GM12872 (cell line): ENCODE results near the gene ASB3.

ENCODE experiments used
- CTCF ChIP-seq: IDR thresholded peaks from 3 replicates; pipeline ENCODE4 v1.5.1; 2011; ENCODE audit warnings: low read depth, mild to moderate bottlenecking, low read length, moderate library complexity; ENCODE audit not compliant: insufficient read depth

ASB3 gene

GRCh38 chr2:53784436-53784835 is 2.3 kb downstream of the ASB3 start:
- TF ChIP-seq CTCF: no peak

- TF ChIP-seq CTCF: no peak
Observed at GRCh38 chr2:53782676-53783075, 4.1 kb downstream of the ASB3 start.

- TF ChIP-seq CTCF: no peak
Observed at GRCh38 chr2:53780056-53780455, 6.7 kb downstream of the ASB3 start.

GRCh38 chr2:53778536-53779162 is 8.1 kb downstream of the ASB3 start:
- no peak for TF ChIP-seq CTCF

GRCh38 chr2:53777134-53777533 is 9.6 kb downstream of the ASB3 start:
- no peak for TF ChIP-seq CTCF

GRCh38 chr2:53770264-53770663 is 16.5 kb downstream of the ASB3 start:
- no peak for TF ChIP-seq CTCF

- TF ChIP-seq CTCF: no peak
Observed at GRCh38 chr2:53769318-53769945, 17.3 kb downstream of the ASB3 start.
